HG03520 (cell line): ENCODE data around the gene CORO1A.
"Not testable (repeated sequence)": the region's sequence is repeated elsewhere in the genome, so short reads cannot be mapped to it uniquely, and the experiment has no call there.

Source experiments
- ATAC-seq: cut with Tn5 transposase; IDR thresholded peaks from one replicate; pipeline ENCODE4 v1.9.1; 2021; ENCODE audit warnings: mild to moderate bottlenecking, moderate library complexity; ENCODE audit not compliant: unreplicated experiment

The CORO1A gene

DNA sequence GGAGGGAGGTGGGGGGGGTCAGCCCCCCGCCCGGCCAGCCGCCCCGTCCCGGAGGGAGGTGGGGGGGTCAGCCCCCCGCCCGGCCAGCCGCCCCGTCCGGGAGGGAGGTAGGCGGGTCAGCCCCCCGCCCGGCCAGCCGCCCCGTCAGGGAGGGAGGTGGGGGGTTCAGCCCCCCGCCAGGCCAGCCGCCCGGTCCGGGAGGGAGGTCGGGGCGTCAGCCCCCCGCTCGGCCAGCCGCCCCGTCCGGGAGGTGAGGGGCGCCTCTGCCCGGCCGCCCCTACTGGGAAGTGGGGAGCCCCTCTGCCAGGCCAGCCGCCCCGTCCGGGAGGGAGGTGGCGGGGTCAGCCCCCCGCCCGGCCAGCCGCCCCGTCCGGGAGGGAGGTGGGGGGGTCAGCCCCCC is 14.0 kb upstream of the CORO1A start:
- ATAC-seq: not testable (repeated sequence)

DNA sequence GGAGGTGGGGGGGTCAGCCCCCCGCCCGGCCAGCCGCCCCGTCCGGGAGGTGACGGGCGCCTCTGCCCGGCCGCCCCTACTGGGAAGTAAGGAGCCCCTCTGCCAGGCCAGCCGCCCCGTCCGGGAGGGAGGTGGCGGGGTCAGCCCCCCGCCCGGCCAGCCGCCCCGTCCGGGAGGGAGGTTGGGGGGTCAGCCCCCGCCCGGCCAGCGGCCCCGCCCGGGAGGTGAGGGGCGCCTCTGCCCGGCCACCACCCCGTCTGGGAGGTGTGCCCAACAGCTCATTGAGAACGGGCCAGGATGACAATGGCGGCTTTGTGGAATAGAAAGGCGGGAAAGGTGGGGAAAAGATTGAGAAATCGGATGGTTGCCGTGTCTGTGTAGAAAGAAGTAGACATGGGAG is 13.3 kb upstream of the CORO1A start:
- not testable (repeated sequence) for ATAC-seq

DNA sequence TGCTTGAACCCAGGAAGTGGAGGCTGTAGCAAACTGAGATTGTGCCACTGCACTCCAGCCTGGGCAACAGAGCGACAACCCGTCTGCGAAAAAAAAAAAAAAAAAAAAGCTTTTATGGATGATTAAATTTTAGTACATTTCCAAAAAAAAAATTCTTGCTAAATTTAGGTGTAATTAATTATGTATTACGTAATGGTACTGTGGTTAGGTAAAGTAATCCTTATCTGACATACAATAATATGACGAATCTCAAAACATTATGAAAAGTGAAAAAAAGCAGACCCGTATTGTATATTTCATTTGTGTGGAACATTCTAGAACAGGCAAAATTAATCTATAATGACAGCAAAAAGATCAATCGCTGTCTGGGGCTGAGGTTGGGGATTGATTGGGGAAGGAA is 10.3 kb upstream of the CORO1A start:
- ATAC-seq: no peak

DNA sequence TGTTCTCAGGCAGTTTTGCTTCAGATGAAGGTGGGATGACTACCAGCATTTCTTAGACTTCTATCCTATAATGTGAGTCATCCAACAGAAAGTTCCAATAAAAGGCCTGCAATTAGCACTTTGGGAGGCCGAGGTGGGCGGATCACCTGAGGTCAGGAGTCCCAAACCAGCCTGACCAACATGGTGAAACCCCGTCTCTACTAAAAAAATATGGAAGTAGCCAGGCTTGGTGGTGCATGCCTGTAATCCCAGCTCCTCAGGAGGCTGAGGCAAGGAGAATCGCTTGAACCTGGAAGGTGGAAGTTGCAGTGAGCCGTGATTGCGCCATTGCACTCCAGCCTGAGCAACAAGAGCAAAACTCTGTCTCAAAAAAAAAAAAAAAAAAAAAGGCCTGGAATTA is 6.5 kb upstream of the CORO1A start:
- ATAC-seq: not testable (repeated sequence)

DNA sequence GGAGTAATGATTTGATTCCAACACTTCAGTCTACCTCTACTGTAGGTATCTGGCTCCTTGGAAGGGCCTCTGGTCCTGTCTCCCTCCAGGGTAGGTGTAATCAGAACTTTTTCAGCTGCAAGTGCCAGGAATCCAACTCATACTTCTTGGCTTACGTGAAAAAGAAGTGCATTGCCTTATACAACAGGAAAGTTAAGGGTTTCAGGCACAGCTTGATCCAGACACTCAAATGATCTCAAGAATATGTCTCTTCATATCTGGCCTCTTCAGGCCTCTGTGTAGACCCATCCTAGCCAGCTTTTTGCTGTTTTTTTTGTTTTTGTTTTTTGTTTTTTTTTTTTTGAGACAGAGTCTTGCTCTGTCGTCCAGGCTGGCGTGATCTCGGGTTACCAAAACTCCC is 4.2 kb upstream of the CORO1A start:
- no peak for ATAC-seq

DNA sequence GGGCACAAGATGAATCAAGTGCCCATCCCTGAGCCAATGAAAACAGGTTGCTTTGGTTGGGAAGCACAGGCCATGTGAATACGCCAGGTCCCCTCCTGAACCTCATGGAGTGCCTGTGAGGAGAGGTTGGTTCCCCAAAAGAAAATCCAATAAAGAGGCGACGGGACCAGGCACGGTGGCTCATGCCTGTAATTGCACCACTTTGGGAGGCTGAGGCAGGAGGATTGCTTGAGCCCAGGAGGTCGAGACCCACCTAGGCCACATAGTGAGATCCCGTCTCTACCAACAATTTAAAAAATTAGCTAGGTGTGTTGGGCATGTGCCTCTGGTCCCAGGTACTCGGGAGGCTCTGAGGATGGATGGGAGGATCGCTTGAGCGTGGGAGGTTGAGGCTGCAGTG is 3.5 kb upstream of the CORO1A start:
- no peak for ATAC-seq

DNA sequence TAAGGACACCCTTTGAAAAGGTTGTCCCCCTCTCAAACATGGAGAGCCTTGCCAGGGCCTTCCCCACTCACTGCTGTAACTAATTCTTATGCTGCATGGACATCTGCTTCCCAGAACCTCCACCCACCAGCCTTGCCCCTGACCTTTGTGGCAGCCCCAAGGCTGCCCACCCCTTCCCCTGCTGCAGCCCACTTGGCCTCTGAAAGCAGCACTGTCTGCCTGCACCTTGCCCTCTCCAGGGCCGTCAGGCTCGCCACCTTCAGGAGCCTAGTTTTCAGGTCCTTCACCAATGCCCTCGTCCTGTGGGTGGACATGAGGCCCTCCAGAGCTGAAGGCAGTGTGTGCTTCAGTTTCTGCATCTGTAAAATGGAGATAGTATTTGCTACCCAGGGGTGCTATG is 2.7 kb upstream of the CORO1A start:
- ATAC-seq: no peak

DNA sequence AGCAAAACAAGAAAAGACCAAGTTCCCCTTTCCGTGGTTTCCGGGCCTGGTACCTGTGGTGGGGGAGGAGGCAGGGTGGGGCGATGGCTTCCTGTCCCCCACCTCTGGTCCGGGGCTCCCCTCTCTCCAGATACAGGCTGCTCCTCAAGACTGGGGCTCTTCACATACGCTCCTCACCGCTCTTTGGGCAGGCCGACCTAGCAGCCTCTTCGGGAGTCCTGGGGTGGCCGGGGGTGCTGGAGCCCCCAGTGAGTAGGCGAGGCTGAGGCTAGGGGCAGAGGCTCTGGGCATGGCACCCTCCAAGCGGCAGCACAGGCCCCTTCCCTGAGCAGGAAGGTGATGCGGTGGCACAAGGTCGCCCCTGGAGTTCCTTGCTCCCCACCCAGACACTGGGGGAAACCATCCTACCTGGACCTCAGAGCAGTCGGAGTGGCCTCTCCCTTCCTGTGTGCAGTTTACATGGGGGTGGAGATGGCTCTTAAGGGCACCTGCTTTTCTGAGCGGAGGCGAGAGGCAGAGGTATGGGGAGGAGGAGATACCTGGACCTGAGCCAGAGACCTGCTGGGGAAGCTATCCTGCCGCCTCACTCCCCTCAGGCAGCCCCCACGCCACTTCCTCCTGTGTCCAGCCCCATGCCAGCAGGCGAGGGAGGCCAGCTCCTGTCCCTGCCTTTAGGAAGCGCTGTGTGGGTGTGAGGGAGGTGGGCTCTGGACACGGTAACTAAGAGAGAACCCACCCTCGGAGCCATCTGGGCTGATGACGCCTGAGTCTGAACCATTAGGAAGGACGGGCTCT is 891 bp downstream of the CORO1A start:
- no peak for ATAC-seq

DNA sequence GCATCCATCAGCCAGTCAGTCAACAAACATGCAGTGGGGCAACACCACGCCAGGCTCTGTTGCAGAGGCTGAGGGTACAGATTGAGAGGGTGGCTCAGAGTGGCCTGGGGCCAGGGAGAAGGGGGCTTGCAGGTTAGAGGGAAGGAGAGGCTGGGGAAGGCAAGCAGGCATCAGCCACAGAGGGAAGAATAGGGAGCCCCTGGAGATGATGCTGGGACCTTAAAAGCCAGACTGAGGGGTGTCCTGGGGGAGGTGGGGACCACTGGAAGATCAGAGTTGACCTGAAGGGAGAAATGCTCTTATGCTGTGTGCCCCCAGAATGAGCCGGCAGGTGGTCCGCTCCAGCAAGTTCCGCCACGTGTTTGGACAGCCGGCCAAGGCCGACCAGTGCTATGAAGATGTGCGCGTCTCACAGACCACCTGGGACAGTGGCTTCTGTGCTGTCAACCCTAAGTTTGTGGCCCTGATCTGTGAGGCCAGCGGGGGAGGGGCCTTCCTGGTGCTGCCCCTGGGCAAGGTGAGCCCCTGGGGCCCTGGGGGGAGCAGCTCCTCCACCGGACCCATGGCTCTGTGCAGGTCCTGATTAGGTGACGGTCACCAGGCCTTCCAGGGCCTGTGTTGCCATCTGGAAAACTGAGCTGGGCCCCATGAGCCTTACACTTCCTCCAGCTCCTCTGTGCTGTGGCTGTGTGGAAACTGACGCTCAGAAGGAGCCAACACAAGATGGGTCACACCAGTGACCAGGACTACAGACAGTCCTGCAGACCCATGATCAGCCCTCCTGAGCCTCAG is 1.7 kb downstream of the CORO1A start:
- no peak for ATAC-seq

DNA sequence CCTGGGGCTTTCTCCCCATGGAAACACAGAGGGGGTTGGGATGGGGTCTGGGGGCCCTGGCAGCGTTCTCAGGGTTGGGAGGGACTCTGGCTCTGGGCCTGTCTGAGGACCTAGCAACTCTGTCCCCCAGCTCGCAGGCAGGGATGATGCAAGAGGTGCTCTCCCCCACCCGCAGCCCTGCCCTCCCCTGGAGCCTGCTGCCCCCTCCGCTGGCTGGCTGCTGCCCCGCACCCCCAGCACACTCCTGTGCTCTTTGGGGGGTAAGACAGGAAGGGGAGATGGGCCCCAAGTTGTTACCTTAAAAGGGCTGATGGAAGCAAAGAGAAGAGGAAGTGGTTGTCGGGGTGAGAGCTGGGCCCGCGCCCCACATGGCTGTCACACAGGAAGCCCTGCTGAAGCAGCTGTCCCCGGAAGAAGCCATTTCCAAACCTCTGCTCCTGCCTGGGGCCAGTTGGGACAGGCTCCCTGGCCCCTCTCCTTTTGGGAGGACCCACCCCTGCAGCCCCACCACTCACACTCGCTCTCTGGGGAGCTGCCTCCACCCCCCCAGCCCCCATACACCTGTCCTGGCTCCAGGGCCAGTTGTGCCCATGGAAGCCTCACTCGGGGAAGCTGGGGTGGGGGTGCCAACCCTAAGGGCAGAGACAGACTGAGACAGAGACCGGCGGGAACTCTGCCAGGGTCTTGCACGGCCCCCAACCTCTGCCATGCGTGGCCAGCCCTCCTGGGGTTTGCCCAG is 2.5 kb downstream of the CORO1A start:
- ATAC-seq: no peak

DNA sequence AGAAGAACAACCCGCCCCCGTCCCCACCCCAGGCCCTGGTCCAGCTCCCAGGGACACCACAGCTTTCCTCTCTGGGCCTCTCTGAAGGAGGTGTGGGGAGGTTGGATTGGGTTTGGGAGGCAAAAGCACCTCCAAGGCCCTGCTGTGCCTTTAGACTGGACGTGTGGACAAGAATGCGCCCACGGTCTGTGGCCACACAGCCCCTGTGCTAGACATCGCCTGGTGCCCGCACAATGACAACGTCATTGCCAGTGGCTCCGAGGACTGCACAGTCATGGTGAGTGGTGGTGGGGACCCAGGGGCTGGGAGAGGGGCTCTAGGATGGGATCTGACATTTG is 3.0 kb downstream of the CORO1A start:
- no peak for ATAC-seq

DNA sequence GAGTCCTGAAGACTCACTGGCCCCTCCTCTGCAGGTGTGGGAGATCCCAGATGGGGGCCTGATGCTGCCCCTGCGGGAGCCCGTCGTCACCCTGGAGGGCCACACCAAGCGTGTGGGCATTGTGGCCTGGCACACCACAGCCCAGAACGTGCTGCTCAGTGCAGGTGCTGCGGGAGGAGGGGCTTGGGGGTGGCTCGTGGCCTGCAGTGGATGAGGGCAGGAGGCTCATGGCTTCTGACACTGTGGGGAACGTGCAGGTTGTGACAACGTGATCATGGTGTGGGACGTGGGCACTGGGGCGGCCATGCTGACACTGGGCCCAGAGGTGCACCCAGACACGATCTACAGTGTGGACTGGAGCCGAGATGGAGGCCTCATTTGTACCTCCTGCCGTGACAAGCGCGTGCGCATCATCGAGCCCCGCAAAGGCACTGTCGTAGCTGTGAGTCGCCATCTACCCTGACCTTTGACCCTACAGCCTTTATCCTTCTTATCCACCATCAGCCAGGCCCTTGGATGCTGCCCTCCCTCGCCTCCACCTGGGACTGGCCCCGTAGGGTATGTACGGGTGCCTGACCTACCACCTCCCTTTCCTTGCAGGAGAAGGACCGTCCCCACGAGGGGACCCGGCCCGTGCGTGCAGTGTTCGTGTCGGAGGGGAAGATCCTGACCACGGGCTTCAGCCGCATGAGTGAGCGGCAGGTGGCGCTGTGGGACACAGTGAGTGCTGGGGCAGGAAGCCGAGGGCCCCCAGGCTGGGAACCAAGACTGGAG is 3.6 kb downstream of the CORO1A start:
- ATAC-seq: no peak

DNA sequence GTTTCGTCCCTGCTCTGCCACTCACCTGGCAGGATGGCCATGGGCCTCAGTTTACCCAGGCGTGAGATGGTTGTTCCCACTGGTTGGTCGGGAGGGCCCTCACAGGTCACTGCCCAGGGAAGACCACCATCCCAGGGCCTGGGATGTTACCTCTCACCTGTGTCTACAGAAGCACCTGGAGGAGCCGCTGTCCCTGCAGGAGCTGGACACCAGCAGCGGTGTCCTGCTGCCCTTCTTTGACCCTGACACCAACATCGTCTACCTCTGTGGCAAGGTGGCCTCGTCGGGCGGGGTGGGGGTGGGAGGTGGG is 4.1 kb downstream of the CORO1A start:
- no peak for ATAC-seq

DNA sequence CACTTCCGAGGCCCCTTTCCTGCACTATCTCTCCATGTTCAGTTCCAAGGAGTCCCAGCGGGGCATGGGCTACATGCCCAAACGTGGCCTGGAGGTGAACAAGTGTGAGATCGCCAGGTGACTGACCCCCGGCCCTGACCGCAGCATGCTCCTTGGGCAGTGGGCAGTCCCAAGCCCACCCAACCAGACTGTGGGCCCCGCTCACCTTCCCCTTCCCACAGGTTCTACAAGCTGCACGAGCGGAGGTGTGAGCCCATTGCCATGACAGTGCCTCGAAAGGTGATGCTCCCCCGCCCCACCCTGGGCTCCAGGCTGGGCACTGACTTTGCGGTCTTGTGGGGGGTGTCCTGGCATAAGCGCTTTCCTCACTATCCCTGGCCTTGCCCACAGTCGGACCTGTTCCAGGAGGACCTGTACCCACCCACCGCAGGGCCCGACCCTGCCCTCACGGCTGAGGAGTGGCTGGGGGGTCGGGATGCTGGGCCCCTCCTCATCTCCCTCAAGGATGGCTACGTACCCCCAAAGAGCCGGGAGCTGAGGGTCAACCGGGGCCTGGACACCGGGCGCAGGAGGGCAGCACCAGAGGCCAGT is 4.7 kb downstream of the CORO1A start:
- no peak for ATAC-seq

DNA sequence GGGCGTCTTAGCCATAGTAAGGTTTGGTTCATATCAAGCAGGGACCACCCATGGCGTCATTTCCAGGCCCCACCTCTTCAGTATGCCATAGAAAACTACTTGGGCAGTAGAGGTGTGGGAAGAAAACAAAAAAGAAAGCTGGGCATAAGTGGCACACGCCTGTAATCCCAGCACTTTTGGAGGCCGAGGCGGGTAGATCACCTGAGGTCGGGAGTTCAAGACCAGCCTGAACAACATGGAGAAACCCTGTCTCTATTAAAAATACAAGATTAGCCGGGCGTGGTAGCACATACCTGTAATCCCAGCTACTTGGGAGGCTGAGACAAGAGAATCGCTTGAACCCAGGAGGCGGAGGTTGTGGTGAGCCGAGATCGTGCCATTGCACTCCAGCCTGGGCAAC is 7.8 kb downstream of the CORO1A start:
- not testable (repeated sequence) for ATAC-seq

DNA sequence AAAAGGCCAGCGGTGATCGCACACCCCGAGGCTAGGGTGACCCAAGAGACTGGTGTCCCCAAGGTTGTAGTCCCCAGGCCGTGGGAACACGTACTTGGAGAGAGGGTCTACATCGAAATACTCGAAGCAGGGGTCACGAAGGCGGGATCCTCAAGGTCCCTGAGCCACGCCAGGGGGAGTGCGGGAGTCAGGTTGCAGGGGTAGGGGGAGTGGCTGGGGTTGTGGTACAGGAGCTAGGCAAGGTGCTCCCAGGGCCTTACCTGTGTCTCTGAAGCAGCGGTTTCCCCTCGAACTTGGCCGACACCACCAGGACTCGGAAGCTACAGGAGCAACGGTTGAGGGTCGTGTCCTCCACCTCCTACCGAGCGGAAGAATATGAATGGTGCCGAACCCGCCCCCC is 9.7 kb downstream of the CORO1A start:
- not testable (repeated sequence) for ATAC-seq

DNA sequence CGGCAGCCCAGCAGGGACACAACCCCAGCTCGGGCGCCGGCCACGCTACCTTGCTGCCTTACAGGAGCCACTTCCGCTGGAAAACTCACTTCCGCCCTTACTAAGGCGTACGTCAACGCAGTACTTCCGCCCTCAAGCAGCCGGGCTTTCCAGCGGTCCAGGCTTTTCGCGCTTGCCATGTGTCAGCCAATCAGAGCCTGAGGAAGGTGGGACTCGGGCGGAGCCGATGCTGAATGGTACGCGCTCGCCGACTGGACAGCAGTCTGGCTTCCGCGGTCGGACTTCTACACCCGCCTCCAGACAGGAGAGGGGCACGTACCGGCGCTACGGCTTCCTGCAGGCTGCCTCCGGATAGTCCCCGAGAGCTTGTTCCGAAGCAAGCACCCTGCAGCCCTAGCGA is 10.2 kb downstream of the CORO1A start, which contains the start of the genes BOLA2B and SLX1A:
Gene BOLA2B (minus strand): TSS at position 52 of the 400 bp plus-strand sequence. CDS start 71 bp downstream, outside the sequence.
Gene SLX1A (plus strand): TSS at position 261 of the 400 bp plus-strand sequence. CDS start 210 bp downstream, outside the sequence.
- ATAC-seq: peak; percentile 82

DNA sequence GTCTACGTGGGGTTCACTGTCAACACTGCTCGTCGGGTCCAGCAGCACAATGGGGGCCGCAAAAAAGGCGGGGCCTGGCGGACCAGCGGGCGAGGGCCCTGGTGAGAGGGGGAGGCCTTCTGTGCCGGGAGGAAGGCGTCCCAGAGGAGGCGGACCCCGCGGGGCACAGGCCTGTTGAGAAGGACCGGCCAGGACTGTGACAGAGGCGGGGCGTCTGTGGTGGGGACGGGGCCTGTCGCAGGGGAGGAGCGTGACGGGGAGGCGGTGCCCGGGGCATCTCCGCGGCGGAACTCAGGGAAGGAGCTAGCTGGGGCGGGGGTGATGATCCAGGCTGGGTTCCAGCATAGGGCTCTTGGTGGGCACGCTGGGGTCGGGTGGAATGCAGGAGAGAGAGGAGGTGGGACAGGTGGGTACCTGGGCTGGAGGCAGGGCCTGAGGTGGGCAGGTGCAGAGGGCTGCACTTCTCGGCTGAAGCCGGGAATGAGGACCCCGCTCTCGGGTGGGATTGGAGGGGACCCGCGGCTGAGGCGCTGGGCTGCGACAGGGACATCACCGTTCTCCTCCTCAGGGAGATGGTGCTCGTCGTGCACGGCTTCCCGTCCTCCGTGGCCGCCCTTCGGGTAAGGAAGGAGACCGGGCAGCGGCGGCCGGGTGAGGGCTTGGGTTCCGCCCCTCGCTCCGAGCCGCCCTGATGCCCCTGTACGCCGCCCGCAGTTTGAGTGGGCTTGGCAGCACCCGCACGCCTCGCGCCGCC is 10.9 kb downstream of the CORO1A start:
- peak; percentile 44 for ATAC-seq

DNA sequence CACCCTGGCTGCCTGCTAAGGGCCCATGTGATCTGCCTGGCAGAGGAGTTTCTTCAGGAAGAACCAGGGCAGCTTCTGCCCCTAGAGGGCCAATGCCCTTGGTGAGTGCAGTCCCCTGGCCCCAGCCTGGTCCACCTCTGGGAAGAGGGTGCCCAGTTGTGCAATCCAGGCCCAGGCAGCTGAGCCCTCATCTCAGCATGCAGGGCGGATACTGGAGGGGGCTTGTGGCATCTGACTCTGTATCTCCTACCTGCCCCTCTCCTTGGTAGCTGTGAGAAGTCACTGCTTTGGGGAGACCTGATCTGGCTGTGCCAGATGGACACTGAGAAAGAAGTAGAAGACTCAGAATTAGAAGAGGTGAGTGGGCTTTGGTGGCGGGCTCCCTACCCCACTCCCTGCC is 13.6 kb downstream of the CORO1A start:
- not testable (repeated sequence) for ATAC-seq

DNA sequence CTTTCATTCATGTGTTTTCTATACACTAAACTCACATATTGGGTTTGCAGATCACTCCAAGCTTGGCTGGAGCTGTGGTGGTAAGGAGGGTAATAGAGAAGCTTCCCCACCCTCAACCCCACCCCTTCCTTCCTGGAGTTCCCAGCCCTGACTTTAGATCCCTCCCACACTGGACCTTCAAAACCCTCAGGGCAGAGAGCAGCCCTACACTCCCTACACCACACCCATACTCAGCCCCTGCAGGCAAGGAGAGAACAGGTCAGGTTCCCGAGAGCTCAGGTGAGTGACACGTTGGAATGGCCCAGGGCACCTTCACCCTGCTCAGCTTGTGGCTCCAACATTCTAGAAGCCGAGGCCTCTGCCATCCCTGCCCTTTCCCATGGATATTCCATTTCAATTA is 15.6 kb downstream of the CORO1A start, which contains the start of gene SULT1A3:
Gene SULT1A3 (plus strand): TSS at position 207 of the 400 bp plus-strand sequence. CDS start 1,474 bp downstream, outside the sequence.
- not testable (repeated sequence) for ATAC-seq
